Stimulated activated CD8-positive, alpha-beta memory T cell treated with anti-CD3 and anti-CD28 coated beads, Interleukin-4, amount 100 ng/mL, for 4 hours (primary cell): ENCODE results near the gene HSP90AA1.

ENCODE experiments used
- DNase-seq, 2 donors: peaks; one replicate each; pipeline ENCODE4 v3.0.0-alpha.2; 2020; ENCODE audit warnings: low read depth in 2 of 2, low spot score in 1 of 2

Gene HSP90AA1

GRCh38 chr14:102043251-102044025 is 43.4 kb downstream of the HSP90AA1 start:
- DNase-seq: no peak

GRCh38 chr14:102042699-102043098 is 44.1 kb downstream of the HSP90AA1 start:
- DNase-seq: no peak

GRCh38 chr14:102040153-102040552 is 46.7 kb downstream of the HSP90AA1 start:
- no peak for DNase-seq

GRCh38 chr14:102039157-102039556 is 47.7 kb downstream of the HSP90AA1 start:
- no peak for DNase-seq

- DNase-seq: no peak
Measured at GRCh38 chr14:102037686-102038085, 49.2 kb downstream of the HSP90AA1 start.

GRCh38 chr14:102035914-102036313 is 50.9 kb downstream of the HSP90AA1 start:
- no peak for DNase-seq

- DNase-seq: no peak
Measured at GRCh38 chr14:102034301-102034700, 52.5 kb downstream of the HSP90AA1 start.

GRCh38 chr14:102033241-102033640 is 53.6 kb downstream of the HSP90AA1 start:
- no peak for DNase-seq
